ENCODE measurements around the gene CNTN6. TPM values are rescaled to one million over a fixed set of nuclear protein-coding genes. Genes with fewer than 3 reads are reported as not detected.

CNTN6 gene
- total and polyA plus RNA-seq, 2 of the 4 experiments (the other 2 are of a cell fraction) = not detected

- H3K27me3 ChIP-seq (ENCODE audit: control insufficient read depth, insufficient read depth, low read length) = no peaks in the 10 kb centered on the region
- no peak overlapping the region for H2BK5ac ChIP-seq (ENCODE audit: low read depth, low read length, poor library complexity, severe bottlenecking)
- TF ChIP-seq MAZ (IDR thresholded peaks at IDR 0.05; ENCODE audit: borderline replicate concordance, low read depth, low read length) = no peak
- no peak for TF ChIP-seq BHLHE40 (IDR thresholded peaks at IDR 0.05; ENCODE audit: low read depth, low read length)
- TF ChIP-seq NFE2L2 (IDR thresholded peaks at IDR 0.05; ENCODE audit: low read depth, low read length) = no peak
- H2BK15ac ChIP-seq (ENCODE audit: low read depth, low read length) = no peak overlapping the region
- no peak overlapping the region for H2BK20ac ChIP-seq (ENCODE audit: low read depth, low read length)
- H3K27ac ChIP-seq (ENCODE audit: insufficient read depth, low read length) = no peak overlapping the region
- intact Hi-C loops (cut with micrococcal nuclease) (no loop called here), in situ Hi-C loops (cut with MboI; ENCODE audit: low sequenced_read_pairs) (no loop called here), dilution Hi-C loops (cut with HindIII; ENCODE audit: low sequenced_read_pairs, unreplicated experiment) (no loop called here)
- no peak overlapping the region for H2AFZ ChIP-seq (replicated peaks; ENCODE audit: low read length, poor library complexity)
- H4K5ac ChIP-seq (ENCODE audit: low read depth, low read length) = no peak overlapping the region
- no TSS peak for BruUV-seq (replicated peaks)
- no peak overlapping the region for H3K4me2 ChIP-seq (ENCODE audit: low read depth, low read length)
- no peak overlapping the region for H2AK9ac ChIP-seq (replicated peaks; ENCODE audit: low read depth, low read length, poor library complexity)
- no peak overlapping the region for H2BK120ac ChIP-seq (ENCODE audit: low read depth, low read length)
- H3K4me3 ChIP-seq (ENCODE audit: insufficient read depth, low read depth, low read length) = no peak overlapping the region
- H3K36me3 ChIP-seq (ENCODE audit: control insufficient read depth, insufficient read depth, low read length) = no peaks in the 10 kb centered on the region
- H3K79me1 ChIP-seq (ENCODE audit: low read depth in 1 of 2, low read length in 2 of 2) = no peaks in the 10 kb centered on the region
- H3K23ac ChIP-seq (ENCODE audit: low read depth, low read length) = no peak overlapping the region
- ATAC-seq (ENCODE audit: low read depth) (no peak), DNase-seq (no peak)
- H3K4ac ChIP-seq (ENCODE audit: low read depth, low read length) = no peak overlapping the region
- H4K8ac ChIP-seq (ENCODE audit: low read depth in 2 of 2, low read length in 2 of 2) = no peak overlapping the region
- H4K20me1 ChIP-seq (ENCODE audit: insufficient read depth, low read length) = no peaks in the 10 kb centered on the region
- H3K56ac ChIP-seq (ENCODE audit: extremely low read depth, insufficient read depth, low read length) = no peak overlapping the region
- ChIA-PET CTCF (no interaction called here), POLR2A (ENCODE audit: unreplicated experiment) (no interaction called here)
- no peaks in the 10 kb centered on the region for H3K4me1 ChIP-seq (ENCODE audit: control insufficient read depth, insufficient read depth, low read length)
- no peak overlapping the region for H2AK5ac ChIP-seq (ENCODE audit: low read depth, low read length)
- peaks cover 2% of the 10 kb centered on the region; the same call in 1 of the 2 replicates for H3K9me3 ChIP-seq (ENCODE audit: control insufficient read depth, insufficient read depth, low read length)
- H3K9me1 ChIP-seq (ENCODE audit: insufficient read depth, low read length) = no peaks in the 10 kb centered on the region
- no peak overlapping the region for H3K9ac ChIP-seq (ENCODE audit: low read depth, low read length)
- H4K91ac ChIP-seq (ENCODE audit: insufficient read depth, low read depth, low read length) = no peak overlapping the region
- H3K18ac ChIP-seq (ENCODE audit: low read depth, low read length) = no peak overlapping the region
- no peak overlapping the region for H3K14ac ChIP-seq (replicated peaks; ENCODE audit: low read depth, low read length)
These were observed 355.6 kb downstream of the CNTN6 start for GRCh38 chr3:1448443-1448842.

Small RNAs within 50 kb of the gene (microRNA-seq; reads per million reads assigned to microRNA genes)
- gene CRB3P1 (ENCODE audit: insufficient read depth, insufficient read length) (not detected), gene RN7SL120P (ENCODE audit: insufficient read depth, insufficient read length) (not detected)

Small RNAs within 50 kb of the gene (small RNA-seq; reads per million reads assigned to genes)
- gene CRB3P1 = 0 reads per million in 5 experiments
- gene RN7SL120P = 0 reads per million in 5 experiments
